NOMO-1 treated with DMSO at 0.1 percent for 48 hours (cell line): Measurements from ENCODE around the gene RNF214.

Experiments used
- DNase-seq: peaks from one replicate; lab custom pipeline; 2025; ENCODE audit not compliant: unreplicated experiment; lab: John Stamatoyannopoulos, UW

RNF214 gene

DNA sequence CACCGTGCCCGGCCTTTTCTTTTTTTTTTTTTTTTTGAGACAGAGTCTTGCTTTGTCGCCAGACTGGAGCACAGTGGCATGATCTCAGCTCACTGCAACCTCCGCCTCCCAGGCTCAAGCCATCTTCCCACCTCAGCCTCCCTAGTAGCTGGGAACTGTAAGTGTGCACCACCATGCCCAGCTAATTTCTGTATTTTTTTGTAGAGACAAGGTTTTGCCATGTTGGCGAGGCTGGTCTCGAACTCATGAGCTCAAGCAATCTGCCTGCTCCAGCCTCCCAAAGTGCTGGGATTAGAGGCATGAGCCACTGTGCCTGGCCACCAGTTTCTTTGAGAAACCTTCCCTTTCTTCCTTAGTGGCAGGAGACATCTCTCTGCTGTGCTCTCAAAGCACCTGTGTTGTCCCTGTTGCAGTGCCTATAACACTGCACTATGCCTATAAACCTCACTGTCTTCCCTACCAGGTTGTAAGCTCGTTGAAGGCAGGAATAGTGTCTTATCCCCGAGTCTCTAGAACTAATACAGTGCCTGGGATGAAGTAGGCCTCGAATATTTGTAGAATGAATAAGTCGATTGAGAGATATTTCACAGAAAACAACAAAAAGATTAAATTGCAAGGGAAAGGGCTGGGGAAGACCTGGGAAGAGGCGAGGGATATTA, 19.6 kb upstream of the RNF214 start:
- no peak for DNase-seq

DNA sequence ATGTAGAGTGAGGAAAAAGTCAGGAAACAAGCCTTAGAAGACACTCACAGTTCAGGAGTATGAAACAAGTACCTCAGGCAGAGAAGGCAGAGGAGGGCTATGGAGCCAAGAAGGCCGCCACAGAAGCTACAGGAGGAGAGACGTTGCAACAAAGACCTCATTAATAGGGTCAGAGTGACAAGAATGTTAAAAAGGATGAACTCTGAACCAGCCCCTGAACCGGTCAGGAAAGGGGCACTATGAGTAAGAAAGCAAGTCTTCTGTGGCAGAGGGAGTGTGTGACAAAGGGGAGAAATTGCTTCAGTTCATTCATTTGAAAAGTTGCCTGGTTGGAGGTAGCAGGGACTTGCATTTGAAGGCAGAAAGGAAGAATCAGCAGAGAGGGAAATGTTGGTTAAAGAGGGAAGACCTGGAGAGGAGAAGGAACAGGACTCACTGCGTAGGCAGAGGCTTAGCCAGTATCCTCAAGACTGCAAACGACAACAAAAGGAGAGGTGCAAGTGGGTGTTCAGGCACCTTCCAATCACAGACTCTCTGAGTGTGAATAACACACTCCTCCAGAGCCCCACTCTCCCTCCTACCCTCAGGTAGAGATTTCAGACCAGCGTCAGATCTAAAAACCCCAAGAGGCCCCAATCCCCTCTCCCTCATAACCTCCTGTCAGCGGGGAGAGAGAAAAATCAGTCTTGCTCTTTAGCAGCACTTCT, 17.9 kb upstream of the RNF214 start:
- DNase-seq, result no peak

DNA sequence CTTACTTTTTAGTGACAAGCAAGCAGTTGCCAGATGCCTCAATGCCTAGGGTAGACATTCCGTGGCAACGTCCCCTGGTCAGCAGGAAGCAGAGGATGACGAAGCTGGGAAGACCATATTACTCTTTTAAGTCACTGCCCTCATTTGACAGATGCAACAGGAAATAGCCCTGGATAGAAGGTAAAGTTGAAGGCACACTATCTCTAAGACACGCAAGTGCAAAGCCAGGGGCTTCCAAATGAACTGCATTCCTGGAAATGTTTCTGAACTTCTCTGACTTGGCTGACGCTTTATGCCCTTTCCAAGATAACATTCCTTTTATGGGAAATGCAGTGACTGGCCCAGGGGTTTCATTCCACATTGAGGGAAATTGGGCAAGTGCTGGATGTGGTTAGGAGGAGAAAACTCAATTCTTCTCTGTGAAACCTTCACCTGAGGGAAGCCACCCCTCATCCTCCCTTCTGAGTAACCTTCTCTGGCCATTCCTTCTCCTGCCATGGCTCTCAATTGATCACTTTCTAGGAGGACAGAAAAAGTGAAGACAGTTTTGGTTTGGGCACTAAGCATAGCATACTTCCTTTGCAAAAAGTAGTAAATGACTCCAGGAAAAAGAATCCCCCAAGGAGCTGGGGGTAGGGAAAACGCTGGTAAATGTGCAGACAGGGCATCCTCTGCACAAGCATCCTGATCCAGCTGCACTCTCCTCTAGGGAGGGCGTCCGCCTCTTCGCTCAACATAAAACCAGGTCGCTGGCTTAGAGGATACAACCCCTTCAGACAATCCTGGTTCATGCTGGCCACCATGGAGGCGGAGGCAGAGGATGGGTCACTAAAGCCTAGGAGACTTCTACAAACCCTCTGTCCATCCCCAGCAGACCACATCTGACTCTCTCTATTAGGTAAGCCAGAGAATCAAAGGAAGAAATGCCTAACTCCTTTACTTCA, 15.1 kb upstream of the RNF214 start:
- DNase-seq, result no peak

DNA sequence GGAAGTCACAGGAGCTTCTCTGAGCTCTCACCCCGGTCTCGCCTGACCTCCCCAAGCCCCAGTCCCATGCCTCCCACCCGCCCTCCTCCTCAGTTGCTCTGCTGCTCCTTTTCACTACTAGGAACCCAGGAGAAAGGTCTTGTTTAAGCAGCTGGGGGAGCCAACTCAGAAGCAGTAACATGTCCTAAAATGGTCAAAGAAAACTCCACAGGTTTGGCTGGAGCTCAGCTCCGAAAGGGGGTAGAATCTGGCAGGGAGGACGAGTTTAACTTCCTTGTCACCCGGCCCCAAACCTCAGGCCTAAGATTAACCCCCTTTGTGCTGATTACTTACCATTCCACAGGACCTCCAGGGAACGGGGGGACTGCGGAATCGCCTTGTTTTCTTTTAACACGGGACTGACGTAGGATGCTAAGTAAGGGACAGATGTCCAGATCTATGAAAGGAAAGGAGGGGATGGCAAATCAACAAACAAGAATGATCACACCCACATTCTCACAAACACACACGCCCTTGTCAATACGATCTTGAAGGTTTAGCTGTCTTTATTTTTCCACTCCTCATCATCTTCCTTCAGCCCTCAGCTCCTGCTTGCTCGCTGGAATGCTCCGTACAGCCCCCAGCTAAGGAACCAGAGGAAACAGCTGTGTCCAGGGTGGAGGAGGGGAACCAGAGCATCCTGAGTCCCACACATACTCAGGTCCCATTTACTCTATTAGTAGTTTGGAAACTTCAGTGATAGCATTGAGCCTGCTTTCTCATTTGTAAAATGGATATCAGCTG, 14.1 kb upstream of the RNF214 start:
- DNase-seq, result no peak

GRCh38 chr11:117219001-117219400, 13.5 kb upstream of the RNF214 start:
- no peak for DNase-seq

GRCh38 chr11:117219455-117219854, 13.0 kb upstream of the RNF214 start:
- no peak for DNase-seq

GRCh38 chr11:117219995-117220394, 12.5 kb upstream of the RNF214 start:
- no peak for DNase-seq

DNA sequence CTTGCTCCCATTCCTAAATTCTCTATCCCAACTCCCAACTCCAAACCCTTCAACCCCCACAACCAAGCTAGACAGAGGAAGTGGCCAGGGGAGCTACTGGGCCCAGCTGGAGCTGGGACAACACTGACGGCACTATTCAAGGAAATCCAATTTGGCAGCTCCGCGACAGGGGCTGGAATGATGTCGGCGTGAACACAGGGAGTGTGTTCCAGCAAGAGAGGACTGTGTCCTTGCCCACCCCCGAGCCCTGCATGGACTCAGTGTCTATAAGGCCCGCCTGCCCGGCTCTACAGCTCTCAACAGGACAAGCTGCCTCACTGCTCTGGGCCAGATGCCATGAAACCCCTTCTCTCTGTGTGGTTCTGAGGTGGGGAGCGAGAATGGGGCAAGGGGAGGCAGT, 11.9 kb upstream of the RNF214 start:
- DNase-seq, result no peak

DNA sequence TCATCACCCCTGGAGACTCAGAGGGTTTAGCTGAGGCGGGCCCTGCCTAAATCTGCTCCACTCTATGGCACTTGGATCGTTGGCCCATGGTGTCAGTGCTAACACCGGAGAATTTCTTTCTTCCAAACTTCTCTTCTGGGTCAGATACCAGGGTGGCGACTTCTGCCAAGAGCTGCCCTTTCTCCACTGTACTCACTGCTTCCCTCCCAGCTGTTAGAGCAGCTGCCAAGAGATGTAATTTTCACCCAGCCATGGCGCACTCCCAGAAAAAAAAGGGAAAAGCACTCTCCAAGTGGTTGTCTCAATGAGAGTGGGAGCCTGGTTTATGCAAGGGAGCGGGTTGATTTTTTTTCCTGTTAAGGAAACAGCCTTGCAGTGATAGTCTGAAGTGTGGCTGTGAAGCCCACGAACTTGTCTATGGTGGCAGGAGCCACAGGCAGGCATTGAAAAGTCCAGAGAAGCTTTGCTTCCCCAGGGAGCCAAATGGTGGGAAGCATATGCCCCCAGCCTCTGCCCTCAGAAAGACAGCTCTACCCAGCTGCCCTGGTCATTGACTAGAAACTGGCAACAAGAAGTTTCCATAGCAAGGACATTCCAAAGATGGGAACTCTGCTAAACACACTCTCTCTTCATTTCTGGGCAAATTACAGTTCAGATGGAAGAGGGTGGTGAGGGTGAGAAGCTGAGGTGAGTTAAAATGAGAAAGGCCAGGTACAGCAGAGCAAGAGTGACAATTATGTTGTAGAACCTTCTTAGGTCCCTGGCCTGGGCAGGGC, 11.3 kb upstream of the RNF214 start:
- DNase-seq, result no peak

DNA sequence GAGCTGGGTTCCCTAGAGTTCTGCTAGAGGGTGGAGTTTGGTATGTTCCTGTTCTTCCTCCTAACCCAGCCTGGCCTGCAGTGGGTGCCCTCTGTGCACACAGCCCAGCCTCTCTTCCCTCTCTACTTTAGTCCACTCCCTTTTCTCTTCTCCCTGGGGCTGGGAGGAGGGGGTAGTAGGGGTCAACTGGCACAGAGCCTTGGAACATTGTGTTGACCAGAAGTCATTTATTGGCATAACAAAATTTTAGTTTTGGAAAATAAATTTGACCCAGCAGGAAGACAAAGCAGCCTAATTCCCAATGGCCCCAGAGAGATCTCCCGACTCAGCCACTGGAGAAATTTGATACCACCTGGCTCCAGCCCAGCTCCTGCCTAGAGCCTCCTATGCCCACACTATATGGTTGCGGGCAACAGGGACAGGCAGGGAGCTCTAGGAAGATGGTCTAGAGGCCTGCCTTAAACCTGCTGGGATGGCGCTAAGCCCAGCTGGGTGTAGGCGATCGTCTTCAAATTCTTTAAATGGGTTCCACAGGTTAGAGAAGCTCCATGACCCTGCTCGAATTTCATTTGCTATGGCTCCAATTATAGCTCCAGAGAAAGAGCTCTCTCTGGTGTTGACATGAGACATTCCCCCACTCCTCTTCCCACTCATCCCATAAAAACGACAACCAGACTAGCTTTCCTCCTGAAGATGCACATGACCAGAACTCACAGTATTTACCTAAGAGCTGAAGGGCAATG, 10.5 kb upstream of the RNF214 start:
- DNase-seq, result no peak

GRCh38 chr11:117222991-117223740, 9.3 kb upstream of the RNF214 start:
- no peak for DNase-seq

DNA sequence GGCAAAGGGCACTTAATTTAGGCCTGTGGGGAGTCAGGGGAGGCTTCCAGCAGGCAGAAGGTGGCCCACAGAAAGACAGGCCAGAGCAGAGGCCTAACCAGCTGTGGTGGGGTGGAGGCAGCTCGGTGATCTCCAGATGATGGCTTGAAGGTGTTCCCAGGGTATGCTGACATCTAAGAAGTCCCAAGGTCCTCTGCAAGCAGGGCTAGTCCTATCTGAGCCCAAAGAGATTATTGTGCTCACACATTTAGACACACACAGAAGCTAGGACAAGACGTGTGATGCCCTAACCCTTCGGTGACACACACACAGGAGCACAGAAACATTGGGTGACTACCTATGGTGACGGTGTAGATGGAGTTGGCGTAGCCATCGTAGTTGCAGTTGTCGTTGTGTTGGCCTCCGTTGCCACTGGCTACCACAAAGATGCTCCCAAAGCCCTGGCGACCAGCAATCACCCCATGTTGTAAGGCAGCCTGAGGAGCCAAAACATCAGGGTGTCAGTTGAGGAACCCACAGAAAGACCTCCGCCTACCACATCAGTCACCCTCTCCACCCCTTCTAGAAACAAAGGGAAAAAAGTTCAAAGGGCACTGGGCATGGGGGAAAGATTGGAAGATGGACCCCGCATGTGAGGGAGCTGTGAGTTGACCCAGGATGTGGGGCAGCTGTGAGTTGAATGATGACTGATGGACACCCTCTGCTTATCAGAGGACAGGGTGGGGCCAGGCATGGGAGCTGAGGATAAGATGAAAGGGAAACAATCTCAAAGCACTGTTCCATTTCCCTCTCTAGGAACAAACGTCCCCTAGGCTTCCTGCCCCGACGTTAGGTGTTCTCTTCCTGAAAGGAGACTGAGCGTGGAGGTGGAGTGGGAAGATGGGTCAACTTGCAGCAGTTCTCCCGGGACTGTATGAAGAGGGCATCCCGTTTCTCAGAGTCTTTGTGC, 8.5 kb upstream of the RNF214 start:
- no peak for DNase-seq

GRCh38 chr11:117225553-117226170, 6.8 kb upstream of the RNF214 start:
- no peak for DNase-seq

DNA sequence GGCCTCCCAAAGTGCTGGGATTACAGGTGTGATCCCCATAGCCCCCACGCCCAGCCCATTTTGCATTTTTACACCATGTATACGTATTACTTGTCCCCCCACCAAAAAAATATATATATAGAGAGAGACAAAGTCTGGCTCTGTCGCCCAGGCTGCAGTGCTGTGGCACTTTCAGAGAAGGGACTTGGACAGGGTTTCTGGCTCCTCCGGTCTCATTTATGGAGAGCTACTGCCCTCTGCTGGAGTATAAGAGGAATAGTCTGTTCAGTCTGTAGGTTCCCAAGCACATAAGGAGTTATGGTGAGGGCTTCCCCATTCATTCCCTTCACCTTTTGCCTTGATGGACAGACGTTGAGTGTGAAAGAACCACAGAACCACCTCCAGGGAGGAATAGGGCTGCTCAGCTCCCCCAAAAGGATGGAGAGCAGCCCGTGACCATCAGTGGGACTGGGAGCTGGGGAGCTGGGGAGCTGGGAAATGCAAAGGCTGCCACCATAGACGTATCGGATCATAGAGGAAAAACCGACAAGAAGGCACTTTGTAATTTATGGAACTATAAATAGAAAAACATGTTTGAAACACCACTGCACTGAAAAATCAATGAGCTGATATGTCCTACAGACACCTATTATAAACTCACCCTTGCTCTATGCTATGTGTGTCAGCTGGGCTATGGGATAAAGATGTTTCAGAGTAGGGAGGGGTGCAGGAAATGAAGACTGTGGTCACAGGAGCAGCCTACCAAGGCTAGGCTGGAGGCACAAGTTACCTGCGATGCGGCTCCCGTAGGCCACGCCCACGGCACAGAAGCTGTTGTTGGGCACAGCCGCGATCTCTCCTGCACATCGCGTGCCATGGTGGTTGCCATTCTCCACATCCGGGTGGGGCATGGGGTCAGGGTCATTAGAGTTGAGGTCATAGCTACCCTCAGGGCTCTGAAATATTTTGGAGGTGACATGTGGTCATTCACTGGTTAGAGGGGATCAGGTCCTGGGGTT, 5.8 kb upstream of the RNF214 start:
- peak; percentile 78 for DNase-seq

- no peak for DNase-seq
Measured at GRCh38 chr11:117228091-117228490, 4.4 kb upstream of the RNF214 start.

DNA sequence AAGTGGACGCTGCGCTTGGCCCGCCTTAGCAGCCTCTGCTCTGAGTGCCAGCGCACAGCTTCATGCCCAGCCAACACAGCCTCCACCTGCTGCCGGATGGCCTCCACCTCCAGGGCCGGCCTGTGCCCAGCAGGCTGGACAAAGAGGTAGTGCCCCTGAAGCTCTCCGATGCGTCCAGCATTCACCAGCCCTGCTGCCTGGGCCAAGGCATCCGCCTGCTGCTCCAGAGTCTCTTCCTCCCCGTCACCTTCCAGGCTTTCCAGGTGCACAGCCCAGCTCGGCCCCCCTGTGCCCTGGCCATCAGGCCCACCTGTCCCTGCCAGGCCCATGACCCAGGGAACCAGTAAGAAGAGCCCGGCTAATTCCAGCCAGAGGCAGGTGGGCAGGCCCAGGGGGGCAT, 3.1 kb upstream of the RNF214 start:
- no peak for DNase-seq
